Globus pallidus (tissue), 1 donor: ENCODE measurements around the gene RASD2.
A peak's percentile ranks its signal among the peaks of the same experiment; 100 is the strongest.

ENCODE experiments used
- DNase-seq: peaks from one replicate; pipeline ENCODE4 v3.0.0-alpha.2; 2015; ENCODE audit warnings: low spot score

The RASD2 gene

GRCh38 chr22:35518811-35519210 is 21.8 kb upstream of the RASD2 start:
- no peak for DNase-seq

GRCh38 chr22:35519306-35520000 is 21.2 kb upstream of the RASD2 start:
- DNase-seq = no peak

- DNase-seq = no peak
These were observed 19.0 kb upstream of the RASD2 start for GRCh38 chr22:35521358-35522224.

- no peak for DNase-seq
These were observed 18.1 kb upstream of the RASD2 start for GRCh38 chr22:35522225-35523149.

- no peak for DNase-seq
These were observed 17.3 kb upstream of the RASD2 start for GRCh38 chr22:35523167-35523947.

- DNase-seq = no peak
These were observed 15.5 kb upstream of the RASD2 start for GRCh38 chr22:35524966-35525686.

- DNase-seq = no peak
These were observed 14.8 kb upstream of the RASD2 start for GRCh38 chr22:35525687-35526332.

GRCh38 chr22:35526333-35526979 is 14.2 kb upstream of the RASD2 start:
- no peak for DNase-seq

- no peak for DNase-seq
These were observed 11.7 kb upstream of the RASD2 start for GRCh38 chr22:35528927-35529326.

- DNase-seq = no peak
These were observed 9.9 kb upstream of the RASD2 start for GRCh38 chr22:35530700-35531099.

GRCh38 chr22:35531202-35531601 is 9.4 kb upstream of the RASD2 start:
- no peak for DNase-seq

GRCh38 chr22:35531676-35532075 is 9.0 kb upstream of the RASD2 start:
- no peak for DNase-seq

GRCh38 chr22:35533365-35534029 is 7.1 kb upstream of the RASD2 start:
- DNase-seq = no peak

- no peak for DNase-seq
These were observed 6.5 kb upstream of the RASD2 start for GRCh38 chr22:35534091-35534490.

- DNase-seq = no peak
These were observed 3.4 kb upstream of the RASD2 start for GRCh38 chr22:35537232-35537631.

- DNase-seq = no peak
These were observed 1.8 kb upstream of the RASD2 start for GRCh38 chr22:35538801-35539321.

- no peak for DNase-seq
These were observed 1.1 kb upstream of the RASD2 start for GRCh38 chr22:35539487-35539886.

- DNase-seq = peak; percentile 57
These were observed 579 bp upstream of the RASD2 start for GRCh38 chr22:35539910-35540594.
